DOHH2 (cell line): Measurements from ENCODE around the gene KREMEN1.

ENCODE experiments used
- H3F3A ChIP-seq: fragments of 200-600 bp; sonication (generic), shearing (Covaris generic); 2 replicates; pipeline ENCODE4 v1.6.0; 2016; ENCODE audit warnings: antibody characterized with exemption, mild to moderate bottlenecking; ENCODE audit not compliant: control insufficient read depth, insufficient read depth
- H3K27ac ChIP-seq: fragments of 200-600 bp; sonication (generic); 2 replicates; pipeline ENCODE4 v1.5.1; 2014; ENCODE audit warnings: low read depth, mild to moderate bottlenecking, low read length, moderate library complexity
- H3K27me3 ChIP-seq: fragments of 200-600 bp; sonication (generic); 2 replicates; pipeline ENCODE4 v1.6.1; 2014; ENCODE audit warnings: mild to moderate bottlenecking, low read length, mixed read lengths; ENCODE audit not compliant: control insufficient read depth
- H3K36me3 ChIP-seq: fragments of 200-600 bp; sonication (generic); 2 replicates; pipeline ENCODE4 v1.6.1; 2014; ENCODE audit warnings: mild to moderate bottlenecking, low read length, moderate library complexity, mixed read lengths; ENCODE audit not compliant: control insufficient read depth
- H3K4me1 ChIP-seq: fragments of 200-600 bp; sonication (generic); 2 replicates; pipeline ENCODE4 v1.6.1; 2014; ENCODE audit warnings: mild to moderate bottlenecking, low read length, mixed read lengths; ENCODE audit not compliant: control insufficient read depth
- H3K4me2 ChIP-seq: fragments of 200-600 bp; sonication (generic); 2 replicates; pipeline ENCODE4 v1.6.0; 2014; ENCODE audit warnings: mild to moderate bottlenecking, low read length, moderate library complexity
- H3K4me3 ChIP-seq: fragments of 200-600 bp; sonication (generic); 2 replicates; pipeline ENCODE4 v1.5.1; 2014; ENCODE audit warnings: mild to moderate bottlenecking, low read length, mixed read lengths
- H3K79me2 ChIP-seq: fragments of 200-600 bp; sonication (generic); 2 replicates; pipeline ENCODE4 v1.6.1; 2014; ENCODE audit warnings: mild to moderate bottlenecking, low read length, mixed read lengths; ENCODE audit not compliant: control insufficient read depth
- H3K9me2 ChIP-seq: fragments of 200-600 bp; sonication (generic); replicated peaks from 2 replicates; pipeline ENCODE4 v1.6.1; 2014; ENCODE audit warnings: mild to moderate bottlenecking, low read length, mixed read lengths; ENCODE audit not compliant: control insufficient read depth
- H3K9me3 ChIP-seq: fragments of 200-600 bp; sonication (generic); 2 replicates; pipeline ENCODE4 v1.6.1; 2014; ENCODE audit warnings: antibody characterized with exemption, low read length, mixed read lengths; ENCODE audit not compliant: control insufficient read depth, insufficient read depth
- H4K20me1 ChIP-seq: fragments of 200-600 bp; sonication (generic); 2 replicates; pipeline ENCODE4 v1.6.0; 2014; ENCODE audit warnings: low read depth, mild to moderate bottlenecking, antibody characterized with exemption, low read length, moderate library complexity; ENCODE audit not compliant: control insufficient read depth, insufficient read depth
- CTCF ChIP-seq: fragments of 200-600 bp; sonication (generic); IDR thresholded peaks from one replicate; pipeline ENCODE4 v1.5.1; 2014; ENCODE audit warnings: antibody characterized with exemption, mild to moderate bottlenecking, low read depth, low read length; ENCODE audit not compliant: poor library complexity, severe bottlenecking
- EZH2phosphoT487 ChIP-seq: fragments of 200-600 bp; sonication (generic); IDR thresholded peaks from 2 replicates; pipeline ENCODE4 v1.6.1; 2017; ENCODE audit warnings: borderline replicate concordance, mild to moderate bottlenecking, antibody characterized with exemption, low read length, moderate library complexity, mixed read lengths

KREMEN1 gene

GRCh38 chr22:29207562-29208501 lies 135.0 kb downstream of the KREMEN1 start:
- no peak overlapping the region for H3K4me3 ChIP-seq
- peaks cover 53% of the 10 kb centered on the region for H3K27me3 ChIP-seq
- H3K9me3 ChIP-seq = no peaks in the 10 kb centered on the region
- no peak for TF ChIP-seq CTCF
- no peak for TF ChIP-seq EZH2phosphoT487
- H4K20me1 ChIP-seq = 0 out of 2 replicates have a peak, but pooled peaks cover 4% of the 10 kb centered on the region
- H3K27ac ChIP-seq = no peak overlapping the region
- H3K4me2 ChIP-seq = no peak overlapping the region
- H3K79me2 ChIP-seq = no peaks in the 10 kb centered on the region
- peaks cover 14% of the 10 kb centered on the region for H3K4me1 ChIP-seq
- H3K36me3 ChIP-seq = no peaks in the 10 kb centered on the region
- H3F3A ChIP-seq = no peaks in the 10 kb centered on the region
- no peaks in the 10 kb centered on the region for H3K9me2 ChIP-seq

- H3K4me3 ChIP-seq = no peak overlapping the region
- TF ChIP-seq EZH2phosphoT487 = no peak
- TF ChIP-seq CTCF = peak; percentile 7
- H3K9me2 ChIP-seq = no peaks in the 10 kb centered on the region
- H3K27ac ChIP-seq = no peak overlapping the region
- H3F3A ChIP-seq = no peaks in the 10 kb centered on the region
- peaks cover 11% of the 10 kb centered on the region for H3K4me1 ChIP-seq
- no peaks in the 10 kb centered on the region for H3K79me2 ChIP-seq
- no peaks in the 10 kb centered on the region for H3K9me3 ChIP-seq
- H3K4me2 ChIP-seq = no peak overlapping the region
- H3K27me3 ChIP-seq = peaks cover 53% of the 10 kb centered on the region
- 0 out of 2 replicates have a peak, but pooled peaks cover 4% of the 10 kb centered on the region for H4K20me1 ChIP-seq
- no peaks in the 10 kb centered on the region for H3K36me3 ChIP-seq
These were observed 135.6 kb downstream of the KREMEN1 start for GRCh38 chr22:29208502-29208862.

GRCh38 chr22:29208879-29209623 lies 136.2 kb downstream of the KREMEN1 start:
- H3K36me3 ChIP-seq = no peaks in the 10 kb centered on the region
- H3K9me2 ChIP-seq = no peaks in the 10 kb centered on the region
- no peak overlapping the region for H3K27ac ChIP-seq
- H3F3A ChIP-seq = no peaks in the 10 kb centered on the region
- peaks cover 50% of the 10 kb centered on the region for H3K27me3 ChIP-seq
- H4K20me1 ChIP-seq = 0 out of 2 replicates have a peak, but pooled peaks cover 4% of the 10 kb centered on the region
- TF ChIP-seq EZH2phosphoT487 (no peak), CTCF (no peak)
- no peaks in the 10 kb centered on the region for H3K9me3 ChIP-seq
- no peak overlapping the region for H3K4me2 ChIP-seq
- peaks cover 11% of the 10 kb centered on the region for H3K4me1 ChIP-seq
- no peaks in the 10 kb centered on the region for H3K79me2 ChIP-seq
- no peak overlapping the region for H3K4me3 ChIP-seq
